NCI-H2081 treated with DMSO at 0.1 percent for 48 hours (cell line): ENCODE results near the gene DPP7.
"Not testable (repeated sequence)": the region's sequence is repeated elsewhere in the genome, so short reads cannot be mapped to it uniquely, and the experiment has no call there.

Experiments used
- DNase-seq: peaks from one replicate; lab custom pipeline; 2025; lab: John Stamatoyannopoulos, UW

DPP7 gene

DNA sequence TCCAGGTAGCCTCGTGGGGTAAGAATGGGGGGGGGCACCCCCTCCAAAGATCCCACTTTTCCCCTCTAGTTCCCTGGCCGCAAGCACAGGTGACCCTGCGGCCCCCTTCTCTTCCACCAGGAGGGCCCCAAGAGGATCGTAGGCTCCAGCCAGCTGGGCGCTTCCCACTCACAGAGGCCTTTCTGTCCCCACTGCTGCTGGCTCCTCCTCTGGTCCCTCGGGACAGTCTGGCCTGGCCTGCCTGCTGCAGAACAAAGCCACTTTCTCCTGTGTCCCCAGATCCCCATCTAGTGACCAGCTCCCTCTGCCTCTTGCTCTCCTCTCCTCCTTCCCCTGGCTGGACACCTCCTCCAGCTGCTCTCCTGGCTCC, 43.6 kb downstream of the DPP7 start:
- no peak for DNase-seq

- peak; percentile 74 for DNase-seq
Observed at GRCh38 chr9:137070201-137070905, 44.2 kb downstream of the DPP7 start, which contains the start of gene SAPCD2. Gene SAPCD2 (minus strand): TSS chr9:137070557. CDS start chr9:137070460, 97 bp downstream.

DNA sequence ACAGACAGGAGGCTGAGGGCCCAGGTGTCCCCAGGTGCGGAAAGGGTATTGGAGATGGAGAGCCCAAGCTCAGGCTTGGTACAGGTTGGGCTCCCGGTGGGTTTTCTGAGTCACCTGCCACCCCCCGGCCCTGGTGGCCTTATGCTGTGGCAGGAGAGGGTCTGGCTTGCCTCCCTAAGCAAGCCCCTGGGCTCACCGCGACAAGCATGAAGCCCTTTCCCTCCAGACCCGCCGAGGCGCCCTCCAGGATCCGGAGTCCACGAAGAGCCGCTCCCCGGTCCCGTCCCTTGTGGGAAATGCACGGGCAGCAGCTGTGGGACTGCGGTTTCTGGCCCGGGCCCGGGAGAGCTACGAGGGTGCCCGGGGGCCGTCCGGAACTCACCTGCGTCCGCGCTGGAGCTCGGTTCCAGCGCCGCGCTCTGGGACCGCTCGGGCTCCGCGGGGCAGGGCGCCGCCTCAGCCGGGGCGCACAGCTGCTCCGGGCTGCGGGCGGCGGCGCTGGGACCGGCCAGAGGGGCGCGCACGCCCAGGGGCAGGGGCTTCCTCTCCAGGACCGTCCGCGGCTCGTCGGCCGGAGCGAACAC, 44.9 kb downstream of the DPP7 start:
- DNase-seq: no peak

GRCh38 chr9:137068539-137069507, 45.7 kb downstream of the DPP7 start:
- DNase-seq: no peak

DNA sequence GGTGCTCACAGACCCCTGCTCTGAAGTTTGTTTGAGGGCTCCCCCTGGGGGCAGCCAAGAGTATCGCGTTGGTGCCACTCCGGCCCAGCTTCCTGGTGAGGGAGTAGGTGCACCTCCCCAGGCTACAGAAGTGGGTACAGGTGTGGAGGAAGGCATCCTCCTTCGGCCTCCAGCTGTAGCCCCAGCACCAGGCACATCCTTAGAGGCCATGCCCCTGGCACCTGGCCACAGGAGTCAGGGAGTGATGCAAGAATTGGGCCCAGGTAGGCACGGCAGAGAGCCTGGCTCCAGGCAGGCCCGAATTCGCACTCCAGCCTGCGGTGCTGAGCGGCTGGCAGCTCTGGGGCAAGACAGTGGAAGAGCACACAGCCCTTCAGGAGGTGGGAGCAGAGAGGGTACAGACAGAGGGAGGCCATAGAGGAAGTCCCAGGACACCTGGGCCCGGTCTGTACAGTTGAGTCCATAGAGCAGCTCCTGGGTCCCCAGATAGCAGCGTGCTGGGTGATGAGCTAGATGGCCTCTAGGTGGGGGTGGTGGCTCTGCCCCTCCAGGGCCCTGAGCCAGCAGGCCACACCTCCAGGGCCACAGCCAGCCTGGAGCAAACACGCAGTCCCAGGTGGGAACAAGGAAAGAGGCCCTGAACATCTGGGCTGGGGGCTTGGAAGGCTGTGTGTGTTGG, 46.5 kb downstream of the DPP7 start:
- DNase-seq: no peak

- DNase-seq: no peak
Observed at GRCh38 chr9:137066096-137066861, 48.3 kb downstream of the DPP7 start.

- no peak for DNase-seq
Observed at GRCh38 chr9:137065336-137065967, 49.1 kb downstream of the DPP7 start.

DNA sequence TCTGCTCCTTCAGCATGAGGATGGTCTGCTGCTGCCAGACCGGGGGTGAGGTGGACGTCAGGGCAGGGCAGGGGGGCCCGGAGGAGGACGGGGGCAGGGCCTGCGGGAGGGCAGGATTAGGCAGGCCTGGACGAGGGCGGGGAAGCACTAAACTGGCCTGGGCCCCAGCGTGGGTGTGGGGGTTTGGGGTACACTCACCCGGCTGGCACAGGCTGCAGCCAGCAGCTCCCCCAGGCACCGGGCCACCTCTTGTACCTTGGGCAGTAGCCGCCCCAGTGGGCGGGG, 49.7 kb downstream of the DPP7 start:
- no peak for DNase-seq

GRCh38 chr9:137064027-137064879, 50.3 kb downstream of the DPP7 start:
- no peak for DNase-seq

- no peak for DNase-seq
Observed at GRCh38 chr9:137063311-137064026, 51.1 kb downstream of the DPP7 start.

DNA sequence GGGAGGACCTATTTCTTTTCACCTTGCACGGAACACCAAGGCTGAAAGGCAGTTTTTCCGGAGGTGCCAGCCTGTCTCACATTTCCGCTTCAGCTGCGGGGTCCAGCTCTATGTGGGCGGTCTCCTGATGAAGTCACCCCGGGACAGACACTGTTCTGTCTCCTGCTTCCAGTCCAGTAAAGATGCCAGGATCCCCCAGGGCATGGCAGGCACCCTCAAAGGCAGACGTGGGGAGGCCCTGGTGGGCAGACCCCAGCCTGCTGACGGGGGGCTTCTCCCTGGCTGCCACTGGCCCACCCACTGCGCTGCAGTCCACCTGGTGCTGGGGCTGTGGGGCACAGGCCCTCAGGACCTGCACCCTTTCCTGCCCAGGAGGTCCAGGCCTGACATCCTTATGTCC, 51.7 kb downstream of the DPP7 start:
- not testable (repeated sequence) for DNase-seq

DNA sequence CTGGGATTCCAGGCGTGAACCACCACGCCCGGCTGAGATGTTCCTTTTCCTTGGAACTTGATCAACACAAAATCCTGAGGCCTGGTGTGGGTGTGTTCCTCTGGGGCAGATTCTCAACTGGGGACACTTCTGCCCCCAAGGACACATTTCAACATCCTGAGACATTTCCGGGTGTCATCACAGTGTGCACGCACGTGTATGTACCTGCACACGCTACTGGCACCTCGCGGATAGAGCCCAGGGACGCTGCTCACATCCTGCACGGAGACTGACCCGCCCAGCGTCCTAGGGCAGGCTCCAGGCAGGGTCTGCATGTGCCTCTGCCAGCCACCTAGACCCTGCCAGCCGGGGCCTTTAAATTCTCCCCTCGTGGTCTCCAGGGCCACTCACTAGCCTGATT, 52.1 kb downstream of the DPP7 start:
- DNase-seq: no peak
